Ectodermal cell (in vitro differentiated cells): ENCODE data around the gene PATZ1.
A peak's percentile ranks its signal among the peaks of the same experiment; 100 is the strongest.

Experiments
- H3K27ac ChIP-seq: 2 replicates; pipeline ENCODE4 v1.7.0; 2013; ENCODE audit warnings: mild to moderate bottlenecking, low read depth, low read length; ENCODE audit not compliant: insufficient read depth, poor library complexity, severe bottlenecking
- H3K27me3 ChIP-seq: 2 replicates; pipeline ENCODE4 v1.7.0; 2013; ENCODE audit warnings: mild to moderate bottlenecking, low read length; ENCODE audit not compliant: insufficient read depth, control insufficient read depth, poor library complexity, severe bottlenecking
- H3K36me3 ChIP-seq: one replicate; pipeline ENCODE4 v1.7.0; 2013; ENCODE audit warnings: low read length; ENCODE audit not compliant: control insufficient read depth, insufficient read depth
- H3K4me1 ChIP-seq: one replicate; pipeline ENCODE4 v1.7.0; 2013; ENCODE audit warnings: low read length; ENCODE audit not compliant: control insufficient read depth, insufficient read depth
- H3K4me3 ChIP-seq: 2 replicates; pipeline ENCODE4 v1.7.0; 2013; ENCODE audit warnings: low read depth, low read length, control low read depth; ENCODE audit not compliant: insufficient read depth
- H3K9me3 ChIP-seq: 2 replicates; pipeline ENCODE4 v1.7.0; 2013; ENCODE audit warnings: mild to moderate bottlenecking, low read length, moderate library complexity; ENCODE audit not compliant: control insufficient read depth
- WGBS, 2 experiments: methylation state at CpG; one replicate each; pipeline ENCODE4 v1.1.7; 2013; ENCODE audit warnings: missing lambda C conversion rate in 2 of 2; 5-methylcytosine and 5-hydroxymethylcytosine counted together

PATZ1 gene

GRCh38 chr22:31343235-31344191 lies 2.6 kb downstream of the PATZ1 start:
- Histone ChIP-seq H3K4me3 (peak overlapping the region; percentile 72), H3K4me1 (peaks cover 42% of the 10 kb centered on the region), H3K27me3 (no peaks in the 10 kb centered on the region), H3K9me3 (no peaks in the 10 kb centered on the region), H3K27ac (peak overlapping the region; percentile 94), H3K36me3 (peaks cover 23% of the 10 kb centered on the region)
- 2 to 3% methylated on average over 18 of the region's 18 CpGs for WGBS, 2 experiments

- Histone ChIP-seq H3K4me3 (peak overlapping the region; percentile 72), H3K36me3 (peaks cover 24% of the 10 kb centered on the region)
- 25 to 26% methylated on average over 16 of the region's 16 CpGs for WGBS, 2 experiments
Measured at GRCh38 chr22:31342389-31343140, 3.6 kb downstream of the PATZ1 start.

GRCh38 chr22:31341386-31342088 lies 4.6 kb downstream of the PATZ1 start:
- H3K4me3 ChIP-seq: no peak overlapping the region
- WGBS, 2 experiments: 90 to 91% methylated on average over 14 of the region's 14 CpGs
- no peaks in the 10 kb centered on the region for H3K27me3 ChIP-seq
- peaks cover 42% of the 10 kb centered on the region for H3K4me1 ChIP-seq
- H3K36me3 ChIP-seq: peaks cover 30% of the 10 kb centered on the region
- H3K9me3 ChIP-seq: no peaks in the 10 kb centered on the region
- H3K27ac ChIP-seq: no peak overlapping the region

More at GRCh38 chr22:31342389-31343140, 3.6 kb downstream of the PATZ1 start:
- Histone ChIP-seq H3K27me3 (no peaks in the 10 kb centered on the region), H3K9me3 (no peaks in the 10 kb centered on the region), H3K4me1 (peaks cover 42% of the 10 kb centered on the region), H3K27ac (peak overlapping the region; percentile 94)

GRCh38 chr22:31340765-31341247 lies 5.3 kb downstream of the PATZ1 start:
- no peak overlapping the region for H3K27ac ChIP-seq
- no peaks in the 10 kb centered on the region for H3K9me3 ChIP-seq
- WGBS, 2 experiments: 98% methylated on average over 2 of the region's 2 CpGs
- H3K4me3 ChIP-seq: no peak overlapping the region
- H3K27me3 ChIP-seq: no peaks in the 10 kb centered on the region
- H3K36me3 ChIP-seq: peaks cover 33% of the 10 kb centered on the region
- peaks cover 42% of the 10 kb centered on the region for H3K4me1 ChIP-seq

GRCh38 chr22:31340360-31340759 lies 5.8 kb downstream of the PATZ1 start:
- Histone ChIP-seq H3K36me3 (peaks cover 37% of the 10 kb centered on the region), H3K4me1 (peaks cover 42% of the 10 kb centered on the region), H3K9me3 (no peaks in the 10 kb centered on the region), H3K27me3 (no peaks in the 10 kb centered on the region), H3K4me3 (peak overlapping the region; percentile 1), H3K27ac (no peak overlapping the region)
- 93 to 94% methylated on average over 6 of the region's 6 CpGs for WGBS, 2 experiments

GRCh38 chr22:31339148-31339832 lies 6.9 kb downstream of the PATZ1 start:
- Histone ChIP-seq H3K9me3 (no peaks in the 10 kb centered on the region), H3K27ac (no peak overlapping the region), H3K4me3 (no peak overlapping the region), H3K4me1 (peaks cover 36% of the 10 kb centered on the region), H3K36me3 (peaks cover 47% of the 10 kb centered on the region), H3K27me3 (no peaks in the 10 kb centered on the region)
- WGBS, 2 experiments: 84 to 85% methylated on average over 6 of the region's 6 CpGs

GRCh38 chr22:31337178-31337577 lies 9.0 kb downstream of the PATZ1 start:
- Histone ChIP-seq H3K36me3 (peaks cover 68% of the 10 kb centered on the region), H3K27me3 (no peaks in the 10 kb centered on the region), H3K4me3 (no peak overlapping the region), H3K4me1 (peaks cover 25% of the 10 kb centered on the region), H3K9me3 (no peaks in the 10 kb centered on the region), H3K27ac (no peak overlapping the region)
- 95% methylated on average over 5 of the region's 5 CpGs for WGBS, 2 experiments

- Histone ChIP-seq H3K4me3 (no peak overlapping the region), H3K9me3 (no peaks in the 10 kb centered on the region), H3K27me3 (no peaks in the 10 kb centered on the region), H3K27ac (no peak overlapping the region), H3K4me1 (peaks cover 5% of the 10 kb centered on the region), H3K36me3 (peaks cover 57% of the 10 kb centered on the region)
- 97% methylated on average over 5 of the region's 5 CpGs for WGBS, 2 experiments
Measured at GRCh38 chr22:31334329-31334728, 11.8 kb downstream of the PATZ1 start.

- no peaks in the 10 kb centered on the region for H3K27me3 ChIP-seq
- H3K4me3 ChIP-seq: no peak overlapping the region
- H3K36me3 ChIP-seq: peaks cover 61% of the 10 kb centered on the region
- no peak overlapping the region for H3K27ac ChIP-seq
- no peaks in the 10 kb centered on the region for H3K4me1 ChIP-seq
- no peaks in the 10 kb centered on the region for H3K9me3 ChIP-seq
- 94% methylated on average over 2 of the region's 2 CpGs for WGBS, 2 experiments
Measured at GRCh38 chr22:31333641-31334040, 12.5 kb downstream of the PATZ1 start.
